Brain microvascular endothelial cell (primary cell): ENCODE measurements around the gene PUS10.
"Not testable (repeated sequence)": the region's sequence is repeated elsewhere in the genome, so short reads cannot be mapped to it uniquely, and the experiment has no call there.

Experiments
- DNase-seq: peaks from one replicate; pipeline ENCODE4 v3.0.0-alpha.2; 2020
- H3K27ac ChIP-seq: fragments of 250-450 bp; sonication (Bioruptor Pico); 2 replicates; pipeline ENCODE4 v1.5.1; 2020; ENCODE audit warnings: mild to moderate bottlenecking, moderate library complexity
- H3K27me3 ChIP-seq: fragments of 250-450 bp; sonication (Bioruptor Pico); replicated peaks from 2 replicates; pipeline ENCODE4 v1.5.1; 2020; ENCODE audit warnings: mild to moderate bottlenecking
- H3K36me3 ChIP-seq: fragments of 250-450 bp; sonication (Bioruptor Pico); replicated peaks from 2 replicates; pipeline ENCODE4 v1.5.1; 2020; ENCODE audit warnings: mild to moderate bottlenecking
- H3K4me3 ChIP-seq: 2 replicates; pipeline ENCODE4 v1.5.1; 2011; ENCODE audit warnings: low read depth, mild to moderate bottlenecking, control low read depth, low read length, moderate library complexity
- CTCF ChIP-seq: IDR thresholded peaks from 2 replicates; pipeline ENCODE4 v1.5.1; 2011; ENCODE audit warnings: low read depth, mild to moderate bottlenecking, moderate library complexity, low read length, control low read depth, inconsistent platforms; ENCODE audit errors: missing control alignments
- in situ Hi-C: cut with HindIII; loops from 2 replicates; pipeline ENCODE4 v1.10.0; 2017; ENCODE audit warnings: low sequenced_read_pairs, low pct_ligation_motif_present

Gene PUS10

DNA sequence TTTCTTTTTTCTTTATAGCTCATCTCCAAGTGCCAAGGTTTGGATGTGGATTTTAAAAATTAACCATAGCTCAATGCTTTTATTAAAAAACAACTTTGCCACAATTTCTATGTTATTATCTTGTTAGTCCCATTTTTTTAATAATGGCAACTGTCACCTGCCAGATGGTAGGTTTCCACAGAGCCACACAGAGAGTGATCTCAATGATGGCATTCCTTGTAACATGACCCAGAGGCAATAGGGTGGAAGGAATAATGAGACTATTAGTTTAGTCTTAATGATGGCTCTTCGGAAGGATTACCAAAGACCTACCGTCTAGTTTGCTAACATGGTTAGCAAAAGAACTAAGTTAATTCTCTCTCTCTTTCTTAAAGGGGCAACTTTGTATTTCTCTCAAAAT, 72.7 kb downstream of the PUS10 start:
- no peaks in the 10 kb centered on the region for H3K36me3 ChIP-seq
- in situ Hi-C loops: no loop called here
- no peak for DNase-seq

GRCh38 chr2:60939622-60940021, 78.4 kb downstream of the PUS10 start:
- Histone ChIP-seq H3K36me3 (no peaks in the 10 kb centered on the region), H3K27ac (no peak overlapping the region), H3K27me3 (no peaks in the 10 kb centered on the region), H3K4me3 (no peak overlapping the region)
- in situ Hi-C loops: no loop called here
- no peak for TF ChIP-seq CTCF
- no peak for DNase-seq

More for the DNA sequence above, 72.7 kb downstream of the PUS10 start:
- H3K27me3 ChIP-seq: no peaks in the 10 kb centered on the region
- no peak overlapping the region for H3K27ac ChIP-seq
- no peak overlapping the region for H3K4me3 ChIP-seq
- TF ChIP-seq CTCF: no peak

- DNase-seq: no peak
- in situ Hi-C loops: no loop called here
- H3K36me3 ChIP-seq: no peaks in the 10 kb centered on the region
- H3K27me3 ChIP-seq: no peaks in the 10 kb centered on the region
- H3K27ac ChIP-seq: no peak overlapping the region
- TF ChIP-seq CTCF: no peak
- H3K4me3 ChIP-seq: no peak overlapping the region
Measured at GRCh38 chr2:60938301-60938700, 79.8 kb downstream of the PUS10 start.

DNA sequence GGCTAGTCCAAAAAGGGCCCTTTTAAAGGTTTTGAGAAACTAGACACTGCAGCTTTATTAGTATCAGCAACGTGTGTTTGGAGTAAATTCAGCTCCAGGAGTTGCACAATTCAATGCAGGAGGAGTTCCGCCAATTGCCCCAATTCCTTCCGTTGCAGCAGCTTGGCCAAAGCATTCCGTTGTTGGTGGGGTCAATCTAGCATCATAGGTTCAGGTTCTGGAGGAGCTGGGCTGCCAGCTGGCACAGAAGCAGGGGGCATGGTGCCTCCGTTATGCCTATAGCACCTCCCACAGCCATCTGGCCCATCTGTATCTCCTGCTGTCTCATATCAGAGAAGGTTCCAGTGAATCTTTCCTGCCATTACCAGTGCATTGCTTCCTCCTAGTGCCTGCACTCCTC, 81.3 kb downstream of the PUS10 start:
- no peak overlapping the region for H3K27ac ChIP-seq
- in situ Hi-C loops: no loop called here

GRCh38 chr2:60934165-60934722, 83.8 kb downstream of the PUS10 start:
- no peak overlapping the region for H3K4me3 ChIP-seq
- no peak for TF ChIP-seq CTCF

More for the DNA sequence above, 81.3 kb downstream of the PUS10 start:
- no peak for DNase-seq
- Histone ChIP-seq H3K36me3 (no peaks in the 10 kb centered on the region), H3K27me3 (no peaks in the 10 kb centered on the region), H3K4me3 (no peak overlapping the region)
- TF ChIP-seq CTCF: no peak

DNA sequence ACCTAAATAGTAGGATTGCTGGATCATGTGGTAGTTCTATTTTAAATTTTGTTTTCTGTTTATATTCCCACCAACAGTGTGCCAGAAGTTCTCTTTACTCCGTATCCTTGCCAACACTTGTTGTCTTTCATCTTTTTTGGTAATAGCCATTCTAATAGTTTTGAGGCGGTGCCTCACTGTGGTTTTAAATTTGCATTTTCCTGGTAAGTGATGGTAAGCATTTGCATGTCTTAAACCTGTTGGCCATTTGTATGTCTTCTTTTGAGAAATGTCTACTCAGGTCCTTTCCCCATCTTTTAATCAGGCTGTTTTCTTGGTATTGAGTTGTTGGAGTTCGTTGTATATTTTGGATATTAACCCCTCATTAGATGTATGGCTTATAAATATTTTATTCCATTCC, 85.1 kb downstream of the PUS10 start:
- no peak for DNase-seq
- no peak for TF ChIP-seq CTCF
- H3K4me3 ChIP-seq: no peak overlapping the region
- H3K27me3 ChIP-seq: no peaks in the 10 kb centered on the region
- H3K27ac ChIP-seq: no peak overlapping the region
- in situ Hi-C loops: no loop called here
- H3K36me3 ChIP-seq: no peaks in the 10 kb centered on the region

More at GRCh38 chr2:60934165-60934722, 83.8 kb downstream of the PUS10 start:
- DNase-seq: no peak
- no peaks in the 10 kb centered on the region for H3K27me3 ChIP-seq
- in situ Hi-C loops: no loop called here
- H3K36me3 ChIP-seq: no peaks in the 10 kb centered on the region
- H3K27ac ChIP-seq: no peak overlapping the region

- in situ Hi-C loops, DNase-seq, H3K27me3 ChIP-seq, H3K36me3 ChIP-seq, H3K4me3 ChIP-seq, H3K27ac ChIP-seq: not testable (repeated sequence)
Measured at GRCh38 chr2:60932061-60932460, 86.0 kb downstream of the PUS10 start.
